ENCODE measurements around the gene UNC79.
A peak's percentile ranks its signal among the peaks of the same experiment; 100 is the strongest.

The UNC79 gene

GRCh38 chr14:93720076-93720815 is 289.5 kb downstream of the UNC79 start:
- FAIRE-seq, result no peak
- DNase-seq (ENCODE audit: insufficient read length, low spot score), result no peak

- DNase-seq (ENCODE audit: insufficient read length, low spot score) (no peak), FAIRE-seq (no peak)
Observed at GRCh38 chr14:93720981-93721483, 290.3 kb downstream of the UNC79 start.

DNA sequence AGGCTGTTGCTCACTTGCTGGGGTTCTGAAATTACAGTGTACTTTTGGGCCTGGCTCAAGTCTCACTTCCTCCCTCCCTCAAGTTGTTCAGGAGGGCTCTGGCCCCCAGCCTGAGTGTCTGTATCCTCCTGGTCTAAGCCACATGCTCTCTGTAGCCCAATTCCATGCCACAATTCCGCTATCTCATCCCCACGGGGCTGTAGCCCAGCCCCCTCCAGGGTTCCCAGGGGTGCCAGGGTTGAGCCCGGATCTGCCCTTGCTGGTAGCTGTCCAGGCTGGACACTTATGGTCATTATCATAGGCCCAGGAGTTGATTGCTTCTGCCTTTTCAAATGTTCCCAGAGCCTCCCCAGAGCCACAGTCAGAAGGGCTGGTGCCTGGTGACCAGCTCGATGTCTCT is 292.3 kb downstream of the UNC79 start:
- no peak for FAIRE-seq

DNA sequence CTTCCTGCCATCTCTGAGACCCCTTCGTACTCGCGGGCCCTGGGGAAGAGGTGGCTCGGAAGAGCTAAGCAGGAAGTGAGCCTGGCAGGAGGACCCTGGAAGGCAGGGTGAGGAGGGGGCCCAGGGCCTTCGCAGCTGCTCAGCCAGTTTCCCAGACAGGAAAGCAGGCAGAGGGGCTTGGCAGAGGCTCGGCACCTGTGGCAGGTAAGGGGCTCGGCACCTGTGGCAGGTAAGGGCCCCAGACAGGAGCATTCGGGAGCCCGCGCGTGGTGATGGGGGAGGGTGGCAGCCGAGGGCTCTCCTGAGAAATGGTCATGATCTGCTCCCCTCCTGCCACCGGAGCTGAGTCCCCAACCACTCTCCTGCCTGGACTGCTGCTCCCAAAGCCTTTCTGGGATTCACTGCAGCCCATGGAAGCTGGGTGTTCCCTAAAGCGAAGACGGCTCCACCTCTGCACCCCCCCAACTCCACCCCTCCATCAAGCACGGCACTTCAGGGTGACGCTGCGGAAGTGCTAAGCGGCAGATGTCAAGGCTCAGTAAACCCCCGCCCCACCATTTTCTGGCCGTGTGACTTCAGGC is 294.4 kb downstream of the UNC79 start:
- FAIRE-seq (no peak), DNase-seq (ENCODE audit: insufficient read length, low spot score) (no peak)

More for the DNA sequence above, 292.3 kb downstream of the UNC79 start:
- no peak for DNase-seq (ENCODE audit: insufficient read length, low spot score)

DNA sequence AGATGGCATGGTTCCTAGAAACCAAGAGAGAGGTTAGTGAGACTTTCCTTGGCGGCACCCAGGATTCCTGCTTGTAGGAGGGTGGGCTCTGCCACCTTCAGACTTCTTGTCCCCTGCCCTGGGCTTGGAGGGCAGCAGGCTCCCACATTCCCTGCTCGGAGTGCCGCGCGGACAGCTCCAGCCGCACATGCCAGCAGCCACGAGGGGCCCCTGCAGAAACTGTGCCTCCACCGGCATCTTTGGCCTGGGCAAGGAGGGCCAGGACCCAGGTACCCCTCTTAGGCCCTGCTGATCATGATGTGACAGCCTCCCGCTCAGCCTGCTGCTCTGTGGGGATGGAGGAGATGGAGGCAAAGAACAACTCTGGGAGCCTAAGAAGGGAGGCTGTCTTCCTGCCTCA is 295.3 kb downstream of the UNC79 start:
- FAIRE-seq, result no peak
- DNase-seq (ENCODE audit: insufficient read length, low spot score), result no peak

DNA sequence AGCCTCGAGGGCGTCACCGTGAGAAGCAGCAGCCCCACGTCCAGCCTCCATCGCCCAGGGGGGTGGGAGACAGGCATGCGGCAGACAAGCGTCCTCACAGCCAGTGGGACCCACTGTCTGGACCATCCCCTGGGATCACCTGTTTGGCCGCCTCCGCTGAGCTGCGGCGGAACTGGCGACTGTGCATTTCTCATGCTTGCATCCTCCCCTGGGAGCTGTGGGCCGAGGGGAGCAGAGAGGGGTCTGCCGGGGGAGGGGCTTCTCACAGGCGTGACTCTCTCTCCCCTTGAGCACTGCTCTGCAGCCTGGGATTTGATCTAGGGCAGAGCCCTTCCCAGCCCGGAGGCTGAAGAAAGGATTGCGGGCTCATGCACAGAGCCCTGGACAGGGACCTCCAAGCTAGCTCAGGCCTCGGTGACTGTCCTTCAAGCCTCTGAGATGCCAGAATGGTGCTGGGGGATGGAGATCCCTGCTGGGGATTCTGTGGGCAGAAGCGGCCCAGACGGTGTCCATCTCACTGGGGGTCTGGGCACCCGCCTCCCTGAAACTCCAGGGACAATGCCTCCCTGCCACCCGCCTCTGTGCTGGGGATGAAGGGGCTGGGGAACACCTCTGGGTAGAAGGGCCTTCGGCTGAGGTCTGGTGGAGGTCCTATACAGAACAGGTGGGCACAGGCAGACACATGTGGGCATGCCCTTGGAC is 296.5 kb downstream of the UNC79 start:
- FAIRE-seq, result no peak
- DNase-seq (ENCODE audit: insufficient read length, low spot score), result no peak

- DNase-seq (ENCODE audit: insufficient read length, low spot score) (no peak), FAIRE-seq (no peak)
Observed at GRCh38 chr14:93727917-93728650, 297.3 kb downstream of the UNC79 start.

DNA sequence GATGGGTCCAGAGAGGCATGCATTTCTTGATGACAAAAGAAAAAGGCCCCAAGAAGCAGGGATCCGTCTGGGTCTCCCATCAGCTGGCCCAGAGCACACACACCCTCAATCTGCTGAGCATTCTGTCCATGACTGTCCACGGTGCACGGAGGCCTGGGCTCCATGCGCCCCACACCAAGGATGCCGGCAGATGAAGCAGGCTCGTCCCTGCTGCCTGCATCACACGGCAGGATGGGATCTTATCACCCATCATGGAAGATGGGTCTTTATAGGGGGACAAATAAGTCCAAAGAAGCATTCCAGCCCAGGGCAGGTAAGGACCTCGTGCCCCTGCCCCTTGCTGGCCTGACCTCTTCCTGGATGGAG is 297.9 kb downstream of the UNC79 start:
- FAIRE-seq (no peak), DNase-seq (ENCODE audit: insufficient read length, low spot score) (no peak)

DNA sequence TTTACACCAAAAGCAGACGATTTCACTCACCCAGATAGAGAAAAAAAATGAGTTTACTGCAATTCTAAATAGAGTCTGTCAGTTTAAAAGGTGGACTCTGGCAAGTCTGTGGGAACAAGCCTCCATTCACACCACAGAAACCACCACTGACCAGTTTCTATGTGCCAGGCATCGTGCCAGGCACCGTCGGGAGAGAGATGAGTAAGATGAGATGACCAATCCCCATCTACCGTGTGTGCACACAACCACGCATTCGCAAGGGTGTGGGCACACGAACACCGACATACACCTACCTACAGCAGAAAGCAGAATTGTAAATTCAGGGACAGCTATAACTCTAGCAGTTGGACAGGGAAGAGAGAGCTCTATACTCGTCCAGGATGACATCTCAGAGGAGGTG is 299.3 kb downstream of the UNC79 start:
- DNase-seq (ENCODE audit: insufficient read length, low spot score) (no peak), FAIRE-seq (no peak)

DNA sequence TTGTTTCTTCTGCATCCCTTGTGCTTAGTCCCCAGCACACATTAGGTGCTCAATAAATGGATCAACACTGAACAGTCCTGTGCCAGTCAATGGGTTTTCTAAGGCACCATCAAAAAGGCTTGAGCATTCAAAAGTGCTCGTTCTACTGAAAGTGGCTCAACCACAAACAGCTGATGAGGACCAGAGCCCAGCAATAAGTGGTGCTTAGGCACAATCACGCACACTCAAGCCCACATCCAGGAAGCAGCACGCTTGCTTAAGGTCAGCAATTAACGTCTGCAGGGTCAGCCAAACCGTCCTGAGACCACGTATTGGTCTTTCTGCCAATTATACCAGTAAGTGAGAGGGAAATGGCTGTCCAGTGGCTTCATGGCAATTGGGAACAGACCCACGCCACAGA is 301.0 kb downstream of the UNC79 start:
- DNase-seq (ENCODE audit: insufficient read length, low spot score), result no peak
- FAIRE-seq, result no peak

GRCh38 chr14:93732524-93732923 is 301.8 kb downstream of the UNC79 start:
- no peak for FAIRE-seq

GRCh38 chr14:93733231-93733630 is 302.5 kb downstream of the UNC79 start:
- DNase-seq (ENCODE audit: insufficient read length, low spot score) (no peak), FAIRE-seq (no peak)

More at GRCh38 chr14:93732524-93732923, 301.8 kb downstream of the UNC79 start:
- no peak for DNase-seq (ENCODE audit: insufficient read length, low spot score)

DNA sequence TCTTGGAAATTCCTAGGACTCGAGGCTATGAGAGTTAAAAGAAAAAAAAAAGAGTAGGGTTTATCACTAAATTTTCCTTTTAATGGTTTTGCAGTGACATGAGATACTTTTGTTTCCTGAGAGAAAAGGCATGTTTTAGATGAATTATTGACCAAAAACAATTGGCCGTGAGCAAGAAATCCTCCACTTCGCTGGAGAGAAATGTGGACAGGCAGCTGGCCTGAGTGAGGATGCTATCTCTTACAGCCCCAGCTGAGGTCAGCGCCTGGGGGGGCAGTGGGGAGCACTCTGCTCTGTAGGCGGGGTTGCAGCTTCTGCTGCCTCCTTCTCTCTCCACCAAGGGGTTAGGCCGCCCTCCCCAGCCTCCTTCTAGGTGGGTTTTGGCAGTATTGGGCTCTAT is 302.9 kb downstream of the UNC79 start:
- no peak for FAIRE-seq
- DNase-seq (ENCODE audit: insufficient read length, low spot score), result no peak

DNA sequence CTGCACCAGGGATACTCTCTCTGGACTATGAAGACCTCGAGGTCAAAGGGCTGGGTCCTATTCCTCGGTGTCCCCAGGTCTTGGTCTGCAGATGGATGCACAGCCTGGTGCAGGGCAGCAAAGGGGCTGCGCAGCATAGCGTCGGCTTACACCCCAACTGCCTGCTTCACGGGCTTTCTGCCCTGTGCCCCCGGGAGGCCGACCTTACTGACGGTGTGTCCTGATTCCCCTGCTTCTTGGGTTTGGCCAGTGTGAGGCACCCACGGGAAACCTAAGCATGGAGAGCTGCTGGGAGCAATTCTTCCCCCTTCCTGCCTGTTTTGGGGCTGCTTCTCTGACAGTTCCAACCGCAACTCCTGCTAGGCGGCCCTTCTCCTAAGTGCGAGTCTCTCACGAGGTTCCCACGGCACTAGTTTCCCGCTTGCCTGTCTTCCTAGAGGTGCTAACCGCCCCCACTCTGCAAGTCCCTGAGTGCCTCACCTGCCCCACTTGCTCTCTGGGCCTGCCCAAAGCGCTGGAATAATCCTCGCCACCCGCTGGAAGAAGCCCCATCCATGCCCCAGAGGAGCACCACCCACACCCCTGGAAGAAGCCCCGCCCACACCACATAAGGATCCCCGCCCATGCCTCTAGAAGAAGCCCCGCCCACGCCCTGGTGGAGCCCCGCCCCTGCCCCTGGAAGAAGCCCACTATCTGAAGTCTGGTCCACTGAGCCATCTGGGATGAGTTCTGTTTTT is 303.5 kb downstream of the UNC79 start:
- FAIRE-seq (no peak), DNase-seq (ENCODE audit: insufficient read length, low spot score) (peak; percentile 10)

- no peak for FAIRE-seq
- DNase-seq (ENCODE audit: insufficient read length, low spot score), result no peak
Observed at GRCh38 chr14:93735206-93735605, 304.5 kb downstream of the UNC79 start.

- DNase-seq (ENCODE audit: insufficient read length, low spot score) (peak; percentile 48), FAIRE-seq (no peak)
Observed at GRCh38 chr14:93736378-93737014, 305.8 kb downstream of the UNC79 start.

GRCh38 chr14:93737634-93738033 is 306.9 kb downstream of the UNC79 start:
- FAIRE-seq (no peak), DNase-seq (ENCODE audit: insufficient read length, low spot score) (no peak)

- FAIRE-seq, result no peak
- no peak for DNase-seq (ENCODE audit: insufficient read length, low spot score)
Observed at GRCh38 chr14:93741556-93742230, 311.0 kb downstream of the UNC79 start.

- DNase-seq (ENCODE audit: insufficient read length, low spot score), result no peak
- no peak for FAIRE-seq
Observed at GRCh38 chr14:93742761-93743160, 312.0 kb downstream of the UNC79 start.

Measured in HTR-8/SVneo (cell line).